ENCODE data around the gene FIG4.
"Not testable (repeated sequence)": the region's sequence is repeated elsewhere in the genome, so short reads cannot be mapped to it uniquely, and the experiment has no call there.

The FIG4 gene

GRCh38 chr6:109690737-109691621 is at the start of gene FIG4, which contains the start of gene AK9:
Gene FIG4, plus strand, starts transcription at chr6:109691296. Its CDS starts 140 bp downstream, at chr6:109691436.
Gene AK9, minus strand, starts transcription at chr6:109691202. Its CDS starts 15,457 bp downstream, at chr6:109675745.
- peak; percentile 73 to 80 (median 77) for DNase-seq (ENCODE audit: low read depth in 2 of 3, low spot score in 2 of 3)

GRCh38 chr6:109644131-109644530 is 47.0 kb upstream of the FIG4 start:
- no peak for DNase-seq (ENCODE audit: low read depth in 2 of 3, low spot score in 2 of 3)

GRCh38 chr6:109653264-109653663 is 37.8 kb upstream of the FIG4 start:
- DNase-seq (ENCODE audit: low read depth in 2 of 3, low spot score in 2 of 3), result no peak

- no peak for DNase-seq (ENCODE audit: low read depth in 2 of 3, low spot score in 2 of 3)
These were observed 35.3 kb upstream of the FIG4 start for GRCh38 chr6:109655761-109656262.

- DNase-seq (ENCODE audit: low read depth in 2 of 3, low spot score in 2 of 3), result no peak
These were observed 30.4 kb upstream of the FIG4 start for GRCh38 chr6:109660526-109661320.

GRCh38 chr6:109662192-109662591 is 28.9 kb upstream of the FIG4 start:
- DNase-seq (ENCODE audit: low read depth in 2 of 3, low spot score in 2 of 3), result no peak

GRCh38 chr6:109669811-109670210 is 21.3 kb upstream of the FIG4 start:
- no peak for DNase-seq (ENCODE audit: low read depth in 2 of 3, low spot score in 2 of 3)

- no peak for DNase-seq (ENCODE audit: low read depth in 2 of 3, low spot score in 2 of 3)
These were observed 19.4 kb upstream of the FIG4 start for GRCh38 chr6:109671733-109672132.

GRCh38 chr6:109672175-109672574 is 18.9 kb upstream of the FIG4 start:
- no peak for DNase-seq (ENCODE audit: low read depth in 2 of 3, low spot score in 2 of 3)

- DNase-seq (ENCODE audit: low read depth in 2 of 3, low spot score in 2 of 3), result no peak
These were observed 18.3 kb upstream of the FIG4 start for GRCh38 chr6:109672839-109673238.

- DNase-seq (ENCODE audit: low read depth in 2 of 3, low spot score in 2 of 3), result no peak
These were observed 14.4 kb upstream of the FIG4 start for GRCh38 chr6:109676724-109677123.

- no peak for DNase-seq (ENCODE audit: low read depth in 2 of 3, low spot score in 2 of 3)
These were observed 12.9 kb upstream of the FIG4 start for GRCh38 chr6:109678240-109678639.

GRCh38 chr6:109678661-109679505 is 12.2 kb upstream of the FIG4 start:
- DNase-seq (ENCODE audit: low read depth in 2 of 3, low spot score in 2 of 3), result not testable (repeated sequence)

- DNase-seq (ENCODE audit: low read depth in 2 of 3, low spot score in 2 of 3), result no peak
These were observed 4.4 kb upstream of the FIG4 start for GRCh38 chr6:109686566-109687265.

GRCh38 chr6:109687271-109687761 is 3.8 kb upstream of the FIG4 start:
- DNase-seq (ENCODE audit: low read depth in 2 of 3, low spot score in 2 of 3), result no peak

- peak in 2 of 3 experiments; percentile 23 to 31 for DNase-seq (ENCODE audit: low read depth in 2 of 3, low spot score in 2 of 3)
These were observed 741 bp upstream of the FIG4 start for GRCh38 chr6:109690373-109690736.

GRCh38 chr6:109693111-109693510 is 2.0 kb downstream of the FIG4 start:
- no peak for DNase-seq (ENCODE audit: low read depth in 2 of 3, low spot score in 2 of 3)

- DNase-seq (ENCODE audit: low read depth in 2 of 3, low spot score in 2 of 3), result no peak
These were observed 4.4 kb downstream of the FIG4 start for GRCh38 chr6:109695468-109695867.

GRCh38 chr6:109696355-109696754 is 5.3 kb downstream of the FIG4 start:
- no peak for DNase-seq (ENCODE audit: low read depth in 2 of 3, low spot score in 2 of 3)

- DNase-seq (ENCODE audit: low read depth in 2 of 3, low spot score in 2 of 3), result no peak
These were observed 10.1 kb downstream of the FIG4 start for GRCh38 chr6:109701221-109701620.

All from activated CD8-positive, alpha-beta memory T cell treated with anti-CD3 and anti-CD28 coated beads for 48 hours (primary cell).